Measurements from ENCODE around the gene MAPK1. TPM values are rescaled to one million over a fixed set of nuclear protein-coding genes. Genes with fewer than 3 reads are reported as not detected.

MAPK1 gene
- total RNA-seq, 1 experiment from 2014 or later = 87.4 TPM

DNA sequence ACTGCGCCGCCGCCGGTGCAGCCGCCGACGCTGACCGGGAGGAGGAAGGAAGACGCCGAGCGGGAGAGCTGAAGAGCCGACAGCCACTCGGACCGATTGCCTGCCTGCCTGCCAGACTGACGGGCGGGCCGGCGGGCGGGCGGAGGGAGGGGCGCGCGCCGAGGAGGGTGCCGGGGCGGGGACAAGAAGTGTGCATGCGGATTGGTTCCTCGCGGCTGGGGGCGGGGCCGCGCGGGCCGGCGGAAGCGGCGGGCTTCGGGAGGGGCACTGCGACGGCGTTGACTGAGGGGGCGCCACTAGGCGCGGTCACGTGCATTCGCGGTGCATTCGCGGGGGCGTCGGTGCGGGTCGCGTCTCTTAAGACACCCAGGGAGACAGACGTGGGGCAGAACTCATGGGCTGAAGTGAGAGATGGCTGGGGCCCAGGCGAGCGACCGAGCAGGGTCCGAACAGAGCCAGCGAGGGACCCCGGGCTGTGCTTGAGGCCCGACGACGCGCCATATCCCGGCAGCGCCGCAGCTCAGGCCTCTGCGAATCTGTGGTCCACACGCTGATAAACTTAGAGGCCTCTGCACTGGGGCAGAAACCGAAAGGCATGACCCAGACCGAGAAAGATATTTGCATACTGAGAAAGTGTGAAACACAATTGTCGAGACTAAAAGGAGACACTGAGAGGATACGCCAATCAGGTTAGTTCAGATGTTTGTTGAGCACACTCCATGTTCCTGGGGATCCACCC, at the start of gene MAPK1 (continued):
- TF ChIP-seq CDX4 (CRISPR knock-in tag; IDR thresholded peaks at IDR 0.05; ENCODE audit: borderline replicate concordance) (no peak), CREB1 (CRISPR knock-in tag; IDR thresholded peaks at IDR 0.05) (peak; percentile 67; the same call in 1 of the 2 replicates), GTF2I (CRISPR knock-in tag; conservative IDR thresholded peaks at IDR 0.05) (no peak), ZNF532 (CRISPR knock-in tag; IDR thresholded peaks at IDR 0.05; ENCODE audit: borderline replicate concordance) (no peak), SOX15 (CRISPR knock-in tag; IDR thresholded peaks at IDR 0.05) (no peak), ETV6 (CRISPR knock-in tag; IDR thresholded peaks at IDR 0.05) (peak; percentile 46; the same call in 1 of the 2 replicates), ELF4 (CRISPR knock-in tag; IDR thresholded peaks at IDR 0.05; ENCODE audit: low read depth) (no peak), RORB (CRISPR knock-in tag; IDR thresholded peaks at IDR 0.05) (no peak), ZBTB43 (CRISPR knock-in tag; IDR thresholded peaks at IDR 0.05) (no peak), ATF1 (CRISPR knock-in tag; IDR thresholded peaks at IDR 0.05) (no peak), NFYB (CRISPR knock-in tag; conservative IDR thresholded peaks at IDR 0.05; ENCODE audit: low read depth) (no peak), ZNF281 (CRISPR knock-in tag; IDR thresholded peaks at IDR 0.05) (no peak), NR3C1 (CRISPR knock-in tag; conservative IDR thresholded peaks at IDR 0.05; ENCODE audit: low read depth) (no peak)
- TF ChIP-seq, protein P1, sequence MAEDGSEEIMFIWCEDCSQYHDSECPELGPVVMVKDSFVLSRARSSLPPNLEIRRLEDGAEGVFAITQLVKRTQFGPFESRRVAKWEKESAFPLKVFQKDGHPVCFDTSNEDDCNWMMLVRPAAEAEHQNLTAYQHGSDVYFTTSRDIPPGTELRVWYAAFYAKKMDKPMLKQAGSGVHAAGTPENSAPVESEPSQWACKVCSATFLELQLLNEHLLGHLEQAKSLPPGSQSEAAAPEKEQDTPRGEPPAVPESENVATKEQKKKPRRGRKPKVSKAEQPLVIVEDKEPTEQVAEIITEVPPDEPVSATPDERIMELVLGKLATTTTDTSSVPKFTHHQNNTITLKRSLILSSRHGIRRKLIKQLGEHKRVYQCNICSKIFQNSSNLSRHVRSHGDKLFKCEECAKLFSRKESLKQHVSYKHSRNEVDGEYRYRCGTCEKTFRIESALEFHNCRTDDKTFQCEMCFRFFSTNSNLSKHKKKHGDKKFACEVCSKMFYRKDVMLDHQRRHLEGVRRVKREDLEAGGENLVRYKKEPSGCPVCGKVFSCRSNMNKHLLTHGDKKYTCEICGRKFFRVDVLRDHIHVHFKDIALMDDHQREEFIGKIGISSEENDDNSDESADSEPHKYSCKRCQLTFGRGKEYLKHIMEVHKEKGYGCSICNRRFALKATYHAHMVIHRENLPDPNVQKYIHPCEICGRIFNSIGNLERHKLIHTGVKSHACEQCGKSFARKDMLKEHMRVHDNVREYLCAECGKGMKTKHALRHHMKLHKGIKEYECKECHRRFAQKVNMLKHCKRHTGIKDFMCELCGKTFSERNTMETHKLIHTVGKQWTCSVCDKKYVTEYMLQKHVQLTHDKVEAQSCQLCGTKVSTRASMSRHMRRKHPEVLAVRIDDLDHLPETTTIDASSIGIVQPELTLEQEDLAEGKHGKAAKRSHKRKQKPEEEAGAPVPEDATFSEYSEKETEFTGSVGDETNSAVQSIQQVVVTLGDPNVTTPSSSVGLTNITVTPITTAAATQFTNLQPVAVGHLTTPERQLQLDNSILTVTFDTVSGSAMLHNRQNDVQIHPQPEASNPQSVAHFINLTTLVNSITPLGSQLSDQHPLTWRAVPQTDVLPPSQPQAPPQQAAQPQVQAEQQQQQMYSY (CRISPR knock-in tag; IDR thresholded peaks at IDR 0.05) = no peak
